HG03175 (cell line): ENCODE measurements around the gene FAM200B.

Experiments used
- ATAC-seq: cut with Tn5 transposase; IDR thresholded peaks from one replicate; pipeline ENCODE4 v1.9.1; 2021; ENCODE audit warnings: mild to moderate bottlenecking, moderate library complexity; ENCODE audit not compliant: unreplicated experiment

Gene FAM200B

GRCh38 chr4:15667006-15667405 lies 14.6 kb upstream of the FAM200B start:
- no peak for ATAC-seq

DNA sequence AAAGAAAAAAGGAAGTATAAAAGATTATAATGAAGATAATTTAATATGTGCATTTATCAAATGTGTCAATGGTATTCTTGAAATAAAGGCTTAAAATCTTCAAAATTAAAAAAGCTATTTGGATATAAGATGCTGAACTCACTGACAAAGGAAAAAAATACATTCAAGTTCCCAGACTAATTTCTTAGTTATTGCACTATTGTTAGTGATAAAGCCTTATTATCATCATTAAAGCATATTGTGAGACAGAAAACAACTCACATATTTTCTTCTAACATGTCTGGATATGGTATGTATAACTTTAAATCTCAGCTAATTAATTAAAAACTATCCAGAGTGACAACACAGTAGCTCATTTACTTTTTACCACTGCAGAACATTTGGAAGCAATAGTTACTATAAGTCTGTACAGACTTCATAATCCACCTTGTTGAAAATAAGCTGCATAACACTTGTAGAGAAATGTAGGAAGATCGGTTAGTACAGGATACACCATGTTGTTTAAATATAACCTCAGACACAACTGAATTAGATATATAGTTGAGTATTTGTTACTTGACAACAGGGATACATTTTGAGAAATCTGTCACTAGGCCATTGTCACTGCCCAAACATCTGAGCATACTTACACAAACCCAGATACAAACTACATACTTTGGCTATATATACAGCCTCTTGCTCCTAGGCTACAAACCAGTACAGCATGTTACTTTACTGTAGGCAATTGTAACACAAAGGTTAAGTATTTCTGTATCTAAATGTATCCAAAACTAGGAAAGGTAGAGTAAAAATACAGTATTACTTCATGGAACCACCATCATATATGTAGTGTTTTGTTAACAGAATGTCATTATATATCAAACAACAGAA lies 12.8 kb upstream of the FAM200B start:
- ATAC-seq, result no peak

GRCh38 chr4:15670576-15670975 lies 11.1 kb upstream of the FAM200B start:
- no peak for ATAC-seq

- ATAC-seq, result no peak
These were observed 9.5 kb upstream of the FAM200B start for GRCh38 chr4:15672101-15672500.

- ATAC-seq, result no peak
These were observed 8.3 kb upstream of the FAM200B start for GRCh38 chr4:15673337-15673736.

DNA sequence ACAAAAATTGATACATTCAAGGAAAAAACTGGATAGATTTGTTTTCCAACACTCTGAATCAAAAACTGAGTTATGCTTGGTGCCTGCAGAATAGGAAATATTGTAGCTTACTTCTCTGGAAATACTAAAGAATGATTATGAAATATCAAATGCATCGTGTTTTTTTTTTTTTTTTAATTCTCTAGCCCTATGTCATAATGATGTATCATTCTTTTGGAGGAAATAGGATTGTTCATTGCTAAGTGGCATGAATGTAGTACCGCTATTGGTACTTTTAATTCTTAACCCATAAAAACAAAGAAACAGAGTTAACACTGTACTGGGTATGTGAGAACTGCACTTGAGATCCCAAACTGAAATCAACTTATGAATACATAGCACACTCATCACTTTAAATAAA lies 7.6 kb upstream of the FAM200B start:
- ATAC-seq, result no peak

DNA sequence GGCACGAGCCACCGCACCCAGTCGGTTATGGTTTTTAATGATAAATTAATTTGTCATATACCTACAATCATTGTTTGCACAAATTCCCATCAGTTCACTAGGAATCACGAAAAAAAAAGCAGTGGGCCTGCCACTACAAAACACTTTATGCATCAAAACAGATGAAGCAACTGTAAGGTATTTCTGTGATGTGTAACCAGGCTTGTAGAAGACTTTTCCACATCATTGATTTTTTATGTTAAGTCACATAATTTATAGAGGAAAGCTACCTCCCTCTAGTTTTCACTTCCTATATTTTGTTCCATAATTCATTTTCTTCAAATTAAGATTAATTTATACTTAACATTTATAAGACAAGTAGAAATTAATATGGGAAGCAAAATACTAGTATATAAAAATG lies 6.7 kb upstream of the FAM200B start:
- no peak for ATAC-seq

DNA sequence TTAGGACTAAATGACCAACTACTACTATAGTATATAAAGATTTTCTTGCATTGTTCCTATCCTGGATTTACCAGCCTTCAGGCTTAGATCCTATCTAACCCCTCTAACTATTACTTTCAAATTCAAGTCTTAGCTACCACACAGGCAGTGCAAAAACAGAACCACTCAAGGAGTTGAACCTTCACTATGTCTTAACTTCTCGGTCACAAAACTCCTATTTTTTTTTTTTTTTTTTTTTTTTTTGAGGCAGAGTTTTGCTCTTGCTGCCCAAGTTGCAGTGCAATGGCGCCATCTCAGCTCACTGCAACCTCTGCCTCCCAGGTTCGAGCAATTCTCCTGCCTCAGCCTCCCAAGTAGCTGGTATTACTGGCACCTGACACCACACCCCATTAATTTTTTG lies 6.3 kb upstream of the FAM200B start:
- ATAC-seq, result no peak

DNA sequence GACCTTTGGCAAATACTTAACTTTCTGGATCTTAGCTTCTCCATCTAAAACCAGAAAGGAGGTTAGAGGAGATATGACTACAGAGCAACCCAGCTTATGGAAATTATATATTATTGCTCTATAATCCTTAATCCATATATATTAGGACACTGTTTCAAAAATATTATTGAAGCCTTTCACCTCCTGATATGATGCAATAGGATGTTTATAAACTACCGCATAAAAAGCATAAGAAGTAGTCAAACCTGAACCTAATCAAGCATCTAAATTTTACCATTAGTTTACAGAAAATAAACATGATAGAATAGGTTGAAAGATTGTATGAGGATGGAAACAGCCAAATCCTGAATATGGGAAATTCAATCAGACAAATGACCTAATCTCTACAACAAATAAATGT lies 5.6 kb upstream of the FAM200B start:
- no peak for ATAC-seq

DNA sequence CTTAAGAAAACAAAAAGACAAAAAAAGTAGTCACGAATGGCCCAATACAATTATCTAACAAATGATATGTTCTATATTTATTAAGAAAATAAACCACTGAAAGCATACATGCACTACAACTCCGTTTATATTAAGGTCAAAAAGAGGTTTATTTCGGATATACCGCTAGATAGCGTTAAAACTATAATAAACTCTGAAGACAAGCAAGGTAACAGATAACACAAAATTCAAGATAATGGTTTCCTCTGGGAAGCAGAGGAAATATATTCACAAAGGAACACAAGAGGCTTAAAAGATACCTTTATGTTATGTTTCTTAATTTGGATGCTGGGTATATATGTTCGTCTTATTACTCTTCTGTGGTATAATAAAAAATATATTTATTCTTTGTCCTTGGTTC lies 4.7 kb upstream of the FAM200B start:
- ATAC-seq, result no peak

DNA sequence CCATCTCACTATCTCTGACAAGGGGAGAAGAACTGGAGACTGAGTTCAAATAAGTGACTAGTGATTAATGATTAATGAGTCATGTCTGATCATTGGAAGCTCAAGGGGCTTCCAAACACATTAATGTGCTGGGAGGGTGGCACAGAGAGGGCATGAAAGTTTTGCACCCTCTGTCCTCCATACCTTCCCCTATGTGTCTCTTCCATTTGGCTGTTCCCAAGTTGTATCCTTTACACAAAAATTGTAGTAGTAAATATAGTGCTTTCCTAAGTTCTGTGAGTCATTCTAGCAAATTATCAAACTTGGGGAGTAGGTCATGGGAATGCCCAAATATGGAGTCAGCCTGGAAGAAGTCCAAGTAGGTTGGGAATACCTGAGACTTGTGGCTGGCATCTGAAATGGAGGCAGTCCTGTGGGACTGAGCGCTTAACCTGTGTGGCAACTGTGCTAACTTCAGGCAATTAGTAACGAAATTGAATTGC lies 4.1 kb upstream of the FAM200B start:
- no peak for ATAC-seq

DNA sequence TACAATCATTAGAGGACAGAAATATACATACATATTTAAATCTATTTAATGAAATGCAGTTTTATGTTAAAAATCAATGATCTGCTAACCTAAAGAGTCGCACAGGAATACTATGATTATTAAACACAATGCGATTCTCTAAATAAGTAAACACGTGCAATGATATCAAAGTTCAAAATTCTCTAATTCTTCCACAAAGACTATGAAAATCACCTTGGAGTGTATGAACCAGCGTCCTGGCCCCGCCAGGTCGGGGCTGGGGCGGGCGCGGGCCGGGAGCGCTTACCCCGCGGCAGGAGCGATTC lies 608 bp upstream of the FAM200B start:
- ATAC-seq, result no peak

DNA sequence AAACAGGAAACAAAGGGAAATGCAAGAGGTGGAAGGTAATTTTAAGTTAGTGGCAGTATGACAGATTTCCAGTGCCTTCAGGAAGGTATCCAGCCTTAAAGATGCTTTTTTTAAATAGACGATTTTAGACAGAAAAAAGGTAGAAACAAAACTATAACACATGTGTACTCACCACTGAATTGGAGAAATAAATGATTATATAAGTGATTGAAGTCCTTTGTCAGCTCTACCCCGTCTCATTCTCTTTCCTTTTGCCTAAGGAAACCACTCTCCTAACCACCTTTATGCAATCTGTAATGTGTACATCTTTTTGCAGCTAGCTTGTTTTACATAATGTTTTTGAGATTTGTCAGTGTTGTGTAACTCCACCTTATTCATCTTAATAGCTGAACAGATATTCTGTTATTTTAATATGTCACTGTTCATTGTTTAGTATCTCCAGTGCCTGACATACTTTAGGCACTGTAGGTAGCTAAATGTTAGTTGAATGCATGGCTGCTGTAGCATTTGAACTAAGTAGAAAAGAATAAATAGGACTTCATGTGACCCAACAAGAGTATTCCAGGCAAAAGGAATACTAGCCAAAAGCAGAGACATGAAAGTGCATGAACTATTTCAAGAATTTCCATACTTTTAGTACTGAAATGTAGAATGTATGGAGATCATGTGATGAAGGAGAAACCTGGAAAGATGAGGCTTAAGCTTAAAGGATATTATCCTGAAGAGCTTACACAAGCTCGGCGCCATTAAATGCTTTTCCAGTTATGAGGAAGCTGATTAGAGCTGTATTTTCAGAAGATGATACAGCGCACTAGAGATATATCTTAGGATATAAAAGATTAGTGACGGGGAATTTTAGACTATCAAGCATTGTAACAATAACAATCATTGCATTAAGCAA lies 865 bp downstream of the FAM200B start:
- ATAC-seq, result no peak

DNA sequence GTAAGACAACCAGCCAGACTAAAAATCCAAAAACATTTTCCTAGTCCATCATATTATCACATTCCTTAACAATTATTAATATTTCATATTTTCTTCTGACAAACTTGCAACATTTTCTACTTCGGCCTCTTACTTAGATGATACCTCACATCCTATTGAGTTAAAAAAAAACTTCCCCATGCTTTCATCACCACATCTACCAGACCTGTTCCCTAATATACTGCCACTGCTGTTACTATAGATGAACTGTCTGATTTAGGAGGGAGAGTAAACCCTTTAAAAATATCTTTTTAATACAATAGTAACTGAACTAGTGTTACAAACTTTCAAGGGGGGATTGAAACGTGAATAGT lies 1.5 kb downstream of the FAM200B start:
- ATAC-seq, result no peak

GRCh38 chr4:15684498-15684897 lies 2.9 kb downstream of the FAM200B start:
- ATAC-seq, result no peak

GRCh38 chr4:15688051-15688450 lies 6.4 kb downstream of the FAM200B start:
- ATAC-seq, result no peak

DNA sequence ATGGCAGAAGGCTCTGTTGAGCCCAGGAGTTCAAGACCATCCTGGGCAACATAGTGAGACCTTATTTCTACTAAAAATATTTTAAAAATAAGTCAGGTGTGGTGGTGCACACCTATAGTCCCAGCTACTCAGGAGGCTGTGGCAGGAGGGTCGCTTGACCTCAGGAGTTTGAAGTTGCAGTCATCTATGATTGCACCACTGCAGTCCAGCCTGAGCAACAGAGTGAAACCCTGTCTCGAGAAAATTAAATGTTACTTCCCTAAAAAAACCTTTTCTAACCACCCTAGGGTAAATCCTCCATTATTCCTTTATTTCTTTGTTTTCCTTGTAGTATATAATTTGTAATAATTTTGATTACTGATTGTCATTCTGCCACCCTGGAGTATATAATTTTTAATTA lies 7.9 kb downstream of the FAM200B start:
- no peak for ATAC-seq

GRCh38 chr4:15690020-15690809 lies 8.6 kb downstream of the FAM200B start:
- ATAC-seq, result no peak

DNA sequence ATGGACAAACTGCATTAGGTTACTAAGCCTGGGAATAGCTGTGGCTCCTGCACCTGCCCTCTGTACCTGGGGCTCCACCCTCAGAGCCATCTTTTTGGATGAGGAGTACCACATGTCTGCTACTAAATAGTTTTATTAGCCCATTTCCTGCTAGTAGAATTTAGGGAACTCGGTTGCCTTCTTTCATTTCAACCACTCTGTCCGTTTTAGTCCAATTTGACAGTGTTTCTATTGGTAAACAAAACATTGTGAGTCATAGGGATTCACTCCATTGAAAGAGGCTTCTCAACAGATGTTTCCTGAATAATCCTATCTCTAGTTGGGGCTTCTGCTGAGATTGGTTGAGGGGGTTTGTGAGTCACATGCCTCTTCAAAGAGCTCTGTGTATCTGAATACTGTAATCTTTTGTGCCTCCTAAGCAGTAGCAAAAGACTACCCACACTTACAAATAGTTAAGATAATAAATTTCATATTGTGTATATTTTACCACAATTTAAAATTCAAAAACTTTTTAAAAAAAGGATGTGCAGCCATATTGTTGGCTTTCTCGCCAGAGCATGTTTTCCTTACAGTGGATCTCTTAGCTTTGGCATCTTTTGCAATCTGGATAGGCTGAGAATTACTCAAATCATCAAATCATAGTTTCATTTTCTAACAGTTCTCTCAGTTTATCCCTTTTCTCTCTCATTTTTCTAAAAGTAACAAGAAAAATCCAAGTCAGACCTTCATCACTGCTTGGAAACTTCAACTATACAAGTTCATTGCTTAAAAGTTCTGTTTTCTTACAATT lies 9.9 kb downstream of the FAM200B start:
- no peak for ATAC-seq

GRCh38 chr4:15692602-15693001 lies 11.0 kb downstream of the FAM200B start:
- ATAC-seq, result no peak

- no peak for ATAC-seq
These were observed 12.8 kb downstream of the FAM200B start for GRCh38 chr4:15694431-15694830.
